Erythroblast (primary cell): Measurements from ENCODE around the gene TEX35.

Source experiments
- GATA1 ChIP-seq: IDR thresholded peaks from 2 replicates; pipeline ENCODE4 v1.6.1; 2011; ENCODE audit warnings: low read depth, mild to moderate bottlenecking, control low read depth, low read length, moderate library complexity
- POLR2A ChIP-seq: IDR thresholded peaks from 2 replicates; pipeline ENCODE4 v1.6.1; 2011; ENCODE audit warnings: mild to moderate bottlenecking, low read length

- TF ChIP-seq POLR2A (no peak), GATA1 (no peak)
Measured at GRCh38 chr1:178487070-178487615, 25.8 kb upstream of the TEX35 start.
